ENCODE measurements around the gene BAD.

DNA sequence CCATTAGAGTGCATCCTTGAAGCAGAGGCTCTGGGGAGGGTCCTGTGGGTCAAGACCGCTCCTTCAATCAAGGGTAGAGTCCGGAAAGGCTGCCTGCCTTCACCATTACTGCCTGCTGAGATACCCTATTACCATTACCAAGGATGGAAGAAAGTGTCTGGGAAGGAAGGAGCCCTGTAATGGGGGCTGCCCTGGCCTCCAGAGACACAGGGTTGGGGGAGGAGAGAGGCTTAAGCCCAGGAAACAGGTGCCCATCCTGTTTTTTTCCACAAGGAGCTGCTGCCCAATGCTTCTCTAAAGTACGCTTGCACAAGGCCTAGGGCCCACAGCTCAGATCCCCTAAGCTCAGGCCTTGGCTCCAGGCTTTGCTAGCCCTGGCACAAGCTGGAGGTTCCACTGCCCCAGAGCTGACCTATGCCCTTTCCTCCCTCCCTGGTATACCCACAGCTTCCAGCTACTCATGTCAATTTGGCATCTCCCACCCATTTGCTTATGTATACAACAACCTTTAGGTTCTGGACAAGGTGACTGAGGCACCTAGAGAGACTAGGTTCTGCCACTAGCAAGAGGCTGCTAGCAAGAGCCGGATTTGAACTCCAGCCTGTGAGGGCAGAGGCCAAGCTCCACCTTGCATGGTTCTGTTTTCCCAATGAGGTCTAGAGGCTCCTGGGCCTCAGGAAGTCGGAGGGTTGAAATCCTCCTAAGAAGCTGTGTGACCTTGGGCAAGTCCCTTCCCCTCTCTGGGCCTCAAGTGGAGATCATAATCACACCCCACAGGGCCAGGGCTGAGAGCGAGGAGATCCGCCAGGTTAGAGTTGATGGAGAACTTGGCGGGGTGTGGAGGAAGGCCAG is 34.7 kb downstream of the BAD start:
- TF ChIP-seq, protein P1, sequence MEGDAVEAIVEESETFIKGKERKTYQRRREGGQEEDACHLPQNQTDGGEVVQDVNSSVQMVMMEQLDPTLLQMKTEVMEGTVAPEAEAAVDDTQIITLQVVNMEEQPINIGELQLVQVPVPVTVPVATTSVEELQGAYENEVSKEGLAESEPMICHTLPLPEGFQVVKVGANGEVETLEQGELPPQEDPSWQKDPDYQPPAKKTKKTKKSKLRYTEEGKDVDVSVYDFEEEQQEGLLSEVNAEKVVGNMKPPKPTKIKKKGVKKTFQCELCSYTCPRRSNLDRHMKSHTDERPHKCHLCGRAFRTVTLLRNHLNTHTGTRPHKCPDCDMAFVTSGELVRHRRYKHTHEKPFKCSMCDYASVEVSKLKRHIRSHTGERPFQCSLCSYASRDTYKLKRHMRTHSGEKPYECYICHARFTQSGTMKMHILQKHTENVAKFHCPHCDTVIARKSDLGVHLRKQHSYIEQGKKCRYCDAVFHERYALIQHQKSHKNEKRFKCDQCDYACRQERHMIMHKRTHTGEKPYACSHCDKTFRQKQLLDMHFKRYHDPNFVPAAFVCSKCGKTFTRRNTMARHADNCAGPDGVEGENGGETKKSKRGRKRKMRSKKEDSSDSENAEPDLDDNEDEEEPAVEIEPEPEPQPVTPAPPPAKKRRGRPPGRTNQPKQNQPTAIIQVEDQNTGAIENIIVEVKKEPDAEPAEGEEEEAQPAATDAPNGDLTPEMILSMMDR (IDR thresholded peaks at IDR 0.05): no peak
- no peak for TF ChIP-seq POLR2A (IDR thresholded peaks at IDR 0.05)

Data from heart left ventricle (tissue), 13 donors.